PC-9 (cell line): ENCODE measurements around the gene CREM. TPM values are rescaled to one million over a fixed set of nuclear protein-coding genes. Genes with fewer than 3 reads are reported as not detected.

Source experiments
- BruUV-seq: library from RNA; stranded (reverse); fragments of 400-500 nt; replicated peaks from 2 replicates; lab custom pipeline; 2021; lab: Mats Ljungman, UMichigan
- CTCF ChIA-PET: fragments of 300-600 bp; sonication (Branson Sonifier 250); formaldehyde crosslinking; loops from one replicate; lab custom pipeline; 2022; ENCODE audit warnings: antibody characterized with exemption; lab: Charles Lee
- POLR2A ChIA-PET: fragments of 300-600 bp; sonication (Branson Sonifier 250); formaldehyde crosslinking; loops from one replicate; lab custom pipeline; 2022; ENCODE audit warnings: antibody characterized with exemption; ENCODE audit not compliant: unreplicated experiment; lab: Charles Lee
- DNase-seq, 2 experiments: peaks; one replicate each; pipeline versions ENCODE4 v3.0.0 to v3.0.0-alpha.2; 2015 to 2022; ENCODE audit warnings: mixed read lengths in 1 of 2
- H2AFZ ChIP-seq: fragments of 200-600 bp; sonication (generic); 2 replicates; pipeline ENCODE4 v1.8.1; 2017; ENCODE audit warnings: antibody characterized with exemption
- H3F3A ChIP-seq: fragments of 200-600 bp; sonication (generic); 2 replicates; pipeline ENCODE4 v1.8.1; 2017; ENCODE audit warnings: antibody characterized with exemption, mild to moderate bottlenecking, low read depth; ENCODE audit not compliant: insufficient read depth
- H3K27ac ChIP-seq: fragments of 200-600 bp; sonication (generic); 2 replicates; pipeline ENCODE4 v1.6.1; 2016; ENCODE audit warnings: mixed run types
- H3K27me3 ChIP-seq: fragments of 200-600 bp; sonication (generic); 2 replicates; pipeline ENCODE4 v1.6.1; 2016; ENCODE audit warnings: low read depth, mixed run types; ENCODE audit not compliant: insufficient read depth
- H3K36me3 ChIP-seq: fragments of 200-600 bp; sonication (generic); 2 replicates; pipeline ENCODE4 v1.6.1; 2016; ENCODE audit warnings: low read depth, mixed run types
- H3K4me1 ChIP-seq: fragments of 200-600 bp; sonication (generic); replicated peaks from 2 replicates; pipeline ENCODE4 v1.6.1; 2016; ENCODE audit warnings: mixed run types; ENCODE audit not compliant: insufficient read depth
- H3K4me2 ChIP-seq: fragments of 200-600 bp; sonication (generic); 2 replicates; pipeline ENCODE4 v1.6.1; 2017; ENCODE audit warnings: mixed run types
- H3K4me3 ChIP-seq: fragments of 200-600 bp; sonication (generic); 2 replicates; pipeline ENCODE4 v1.6.1; 2016; ENCODE audit warnings: mixed run types
- H3K79me2 ChIP-seq: fragments of 200-600 bp; sonication (generic); 2 replicates; pipeline ENCODE4 v1.6.1; 2017; ENCODE audit warnings: low read depth, mixed run types
- H3K9me2 ChIP-seq: fragments of 200-600 bp; sonication (generic); 2 replicates; pipeline ENCODE4 v1.8.1; 2017; ENCODE audit warnings: mild to moderate bottlenecking; ENCODE audit not compliant: insufficient read depth
- H3K9me3 ChIP-seq: fragments of 200-600 bp; sonication (generic); 2 replicates; pipeline ENCODE4 v1.8.1; 2016; ENCODE audit warnings: low read depth; ENCODE audit not compliant: insufficient read depth
- H4K20me1 ChIP-seq: fragments of 200-600 bp; sonication (generic); 2 replicates; pipeline ENCODE4 v1.8.1; 2017; ENCODE audit not compliant: insufficient read depth
- CTCF ChIP-seq: fragments of 200-600 bp; sonication (generic); conservative IDR thresholded peaks from 2 replicates; pipeline ENCODE4 v1.6.1; 2017; ENCODE audit warnings: mixed run types, antibody characterized with exemption, mild to moderate bottlenecking, moderate library complexity
- EZH2 ChIP-seq: fragments of 200-600 bp; sonication (generic); IDR thresholded peaks from 2 replicates; pipeline ENCODE4 v1.8.0; 2017; ENCODE audit warnings: antibody characterized with exemption, low read depth
- intact Hi-C: fragments of 100-400 bp; cut with micrococcal nuclease; formaldehyde crosslinking; loops from one replicate; pipeline ENCODE4 v1.10.0; 2022; ENCODE audit not compliant: unreplicated experiment
- total RNA-seq: library from RNA; stranded (reverse); gene quantifications from 2 replicates; pipeline ENCODE4 v1.2.3, GENCODE V29; 2021

The CREM gene
- total RNA-seq, 1 experiment from 2014 or later: 25.6 TPM

- ChIA-PET POLR2A (no interaction called here), CTCF (no interaction called here)
- Histone ChIP-seq H3K4me2 (no peak overlapping the region), H3K4me3 (no peak overlapping the region), H3K4me1 (peaks cover 4% of the 10 kb centered on the region; the same call in 1 of the 2 replicates), H3K79me2 (no peaks in the 10 kb centered on the region), H4K20me1 (no peaks in the 10 kb centered on the region), H3F3A (peaks cover 16% of the 10 kb centered on the region; the same call in 1 of the 2 replicates), H2AFZ (no peak overlapping the region), H3K36me3 (no peaks in the 10 kb centered on the region), H3K9me3 (no peaks in the 10 kb centered on the region), H3K27ac (no peak overlapping the region), H3K27me3 (no peaks in the 10 kb centered on the region), H3K9me2 (no peaks in the 10 kb centered on the region)
- no peak for TF ChIP-seq CTCF
- no peak for TF ChIP-seq EZH2
- no peak for DNase-seq
- BruUV-seq: no TSS peak
- intact Hi-C loops: no loop called here
Observed at GRCh38 chr10:35200487-35200886, 73.8 kb downstream of the CREM start.

GRCh38 chr10:35201234-35201633 lies 74.6 kb downstream of the CREM start:
- ChIA-PET POLR2A (no interaction called here), CTCF (no interaction called here)

GRCh38 chr10:35202050-35202449 lies 75.4 kb downstream of the CREM start:
- CTCF ChIA-PET: interaction anchor here (0.6 kb wide), 1 partner anchor 79 kb away, joined by 3 read pairs; no protein-coding TSS in a partner anchor

More at GRCh38 chr10:35201234-35201633, 74.6 kb downstream of the CREM start:
- Histone ChIP-seq H3K4me3 (no peak overlapping the region), H3F3A (peaks cover 8% of the 10 kb centered on the region; the same call in 1 of the 2 replicates), H3K79me2 (no peaks in the 10 kb centered on the region), H3K27me3 (no peaks in the 10 kb centered on the region), H2AFZ (no peak overlapping the region), H3K9me3 (no peaks in the 10 kb centered on the region), H3K9me2 (no peaks in the 10 kb centered on the region), H3K4me2 (no peak overlapping the region), H3K36me3 (no peaks in the 10 kb centered on the region), H3K27ac (no peak overlapping the region), H3K4me1 (0 out of 2 replicates have a peak, but pooled peaks cover 3% of the 10 kb centered on the region), H4K20me1 (no peaks in the 10 kb centered on the region)
- intact Hi-C loops: no loop called here
- no peak for TF ChIP-seq EZH2
- TF ChIP-seq CTCF: no peak
- BruUV-seq: no TSS peak
- DNase-seq: no peak

More at GRCh38 chr10:35202050-35202449, 75.4 kb downstream of the CREM start:
- no TSS peak for BruUV-seq
- POLR2A ChIA-PET: interaction anchor here (0.7 kb wide), 1 partner anchor 321 kb away, joined by 4 read pairs; no protein-coding TSS in a partner anchor
- Histone ChIP-seq H3K4me3 (no peak overlapping the region), H3K27me3 (no peaks in the 10 kb centered on the region), H3K79me2 (no peaks in the 10 kb centered on the region), H3K4me1 (no peaks in the 10 kb centered on the region), H3K9me2 (no peaks in the 10 kb centered on the region), H3K27ac (no peak overlapping the region), H3K36me3 (no peaks in the 10 kb centered on the region), H3K9me3 (no peaks in the 10 kb centered on the region), H3K4me2 (no peak overlapping the region), H4K20me1 (no peaks in the 10 kb centered on the region), H3F3A (0 out of 2 replicates have a peak, but pooled peaks cover under 1% of the 10 kb centered on the region), H2AFZ (no peak overlapping the region)
- TF ChIP-seq CTCF (no peak), EZH2 (no peak)
- DNase-seq: no peak
- intact Hi-C loops: no loop called here
